ENCODE measurements around the gene TSPYL2.

The TSPYL2 gene

DNA sequence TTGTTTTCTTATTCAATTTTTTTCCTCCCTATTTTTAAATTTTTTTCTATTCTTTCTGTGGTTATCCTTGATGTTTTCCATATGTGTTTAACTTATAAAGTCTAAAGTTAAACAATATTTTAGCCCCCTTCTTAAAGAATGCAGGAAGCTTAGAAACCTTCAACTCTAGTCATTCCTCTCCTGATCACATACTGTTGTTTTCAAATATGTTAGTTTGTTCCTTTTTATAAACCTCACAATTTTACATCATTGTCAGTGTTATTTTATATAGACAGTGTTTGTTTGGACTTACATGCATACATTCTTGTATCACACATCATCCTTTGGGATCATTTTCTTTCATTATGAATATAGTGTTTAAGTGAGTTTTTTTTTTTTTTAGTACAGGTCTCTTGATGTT, 43.3 kb downstream of the TSPYL2 start:
- no peak for DNase-seq (ENCODE audit: low spot score)

DNA sequence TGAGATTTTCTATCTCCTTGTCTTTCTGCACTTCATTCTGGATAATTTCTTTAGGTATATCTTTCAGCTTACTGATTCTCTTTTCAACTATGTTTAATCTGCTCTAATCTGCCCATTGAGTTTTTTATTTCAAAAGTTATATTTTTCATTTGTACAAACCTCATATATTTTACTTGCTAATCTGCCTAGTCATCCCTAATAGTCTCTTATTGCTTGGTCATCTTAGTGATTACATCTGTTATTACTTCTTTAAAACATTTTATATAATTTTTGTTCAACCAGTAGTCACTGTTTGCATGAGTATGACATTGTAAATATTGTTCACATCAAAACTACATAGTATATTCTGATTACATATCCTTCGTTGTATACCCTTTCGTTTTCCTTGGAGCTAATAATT, 44.2 kb downstream of the TSPYL2 start:
- DNase-seq (ENCODE audit: low spot score) = no peak

DNA sequence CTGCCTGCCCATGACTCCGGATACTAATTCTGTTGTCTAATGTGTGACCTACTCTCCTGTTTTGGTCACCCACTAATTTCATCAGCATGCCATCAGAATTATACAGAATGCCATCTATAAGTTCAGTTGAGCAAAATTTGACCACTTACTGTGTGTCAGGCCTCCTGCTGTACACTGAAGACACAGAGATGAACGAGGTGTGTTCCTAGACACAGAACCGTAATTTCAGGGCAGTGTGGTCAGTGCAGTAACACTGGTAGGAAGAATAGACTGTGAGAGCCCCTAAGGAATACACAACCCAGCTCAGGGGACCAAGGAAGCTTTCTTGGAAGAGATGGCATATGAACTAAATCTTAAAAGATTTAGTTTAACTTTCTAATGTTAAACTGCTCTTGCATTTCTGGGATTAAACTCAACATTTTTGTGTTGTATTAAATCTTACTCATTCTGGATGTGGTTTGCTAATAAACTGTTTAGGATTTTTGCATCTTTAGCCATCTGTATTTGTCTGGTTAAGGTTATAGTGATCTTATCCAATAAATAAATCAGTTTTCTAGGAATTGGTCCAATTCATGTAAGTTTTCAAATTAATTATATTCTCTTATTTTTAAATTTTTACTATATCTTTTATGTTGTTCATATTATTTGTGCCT, 46.1 kb downstream of the TSPYL2 start:
- DNase-seq (ENCODE audit: low spot score) = no peak

DNA sequence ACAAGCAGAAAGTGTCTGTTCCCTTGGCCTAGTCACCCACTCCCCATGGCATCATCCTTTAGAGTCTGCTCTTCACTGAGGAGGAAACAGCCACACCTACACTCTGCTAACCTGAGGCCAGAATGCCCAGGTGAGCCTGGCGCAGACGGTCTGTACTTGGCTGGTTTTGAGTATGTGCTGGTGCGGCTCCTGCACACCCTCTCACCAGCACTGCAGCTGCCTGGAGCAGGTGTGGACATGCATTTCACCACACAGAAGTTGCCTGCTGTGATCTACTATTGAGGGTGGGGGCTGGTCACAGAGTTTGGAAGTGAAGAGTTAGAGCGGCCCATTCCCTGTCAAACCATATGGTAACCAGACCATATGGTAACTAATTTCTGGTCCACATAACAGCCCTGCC, 51.2 kb downstream of the TSPYL2 start:
- DNase-seq (ENCODE audit: low spot score) = no peak

DNA sequence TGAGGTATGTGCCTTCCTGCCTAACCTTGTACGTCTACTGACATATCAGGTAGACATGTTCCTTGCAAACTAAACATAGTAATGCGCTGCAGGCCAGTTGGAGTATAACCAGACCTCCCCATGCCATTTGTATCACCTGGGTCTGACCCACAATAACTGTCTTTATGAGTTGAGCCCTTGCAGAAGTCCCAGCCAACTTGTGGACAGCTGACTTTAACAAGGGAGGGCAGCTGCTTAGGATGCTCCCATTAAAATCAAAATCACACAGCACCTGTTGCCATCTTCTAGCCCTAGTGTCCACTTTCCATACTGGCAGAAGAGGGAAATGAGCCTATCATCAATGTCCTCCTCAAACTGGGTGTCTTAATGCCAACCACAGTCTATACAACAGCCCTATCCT, 53.4 kb downstream of the TSPYL2 start:
- no peak for DNase-seq (ENCODE audit: low spot score)

Measured in left forelimb (tissue), 1 donor.